Measurements from ENCODE around the gene SEZ6. TPM values are rescaled to one million over a fixed set of nuclear protein-coding genes. Genes with fewer than 3 reads are reported as not detected.

SEZ6 gene
- total RNA-seq, 1 experiment from 2014 or later: not detected

DNA sequence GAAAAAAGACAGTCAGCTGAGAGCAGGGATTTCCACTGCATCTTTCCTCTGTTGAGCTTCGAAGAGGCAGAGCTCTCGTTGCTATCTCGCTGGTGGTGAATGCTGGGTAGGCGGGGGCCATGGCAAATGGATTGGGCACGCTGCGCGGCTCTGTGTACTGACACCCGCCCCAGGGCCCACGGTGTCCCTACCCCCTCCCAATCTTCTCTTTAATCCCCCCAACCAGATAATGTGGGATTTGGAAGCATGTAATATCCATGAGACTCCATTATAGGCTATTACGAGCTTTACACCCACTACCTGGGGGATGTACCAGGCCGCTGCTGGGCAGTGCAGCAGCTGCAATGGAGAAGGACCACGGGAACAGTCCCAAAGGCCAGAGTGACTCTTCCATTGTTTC, 45.4 kb upstream of the SEZ6 start:
- intact Hi-C loops (cut with micrococcal nuclease; ENCODE audit: unreplicated experiment): no loop called here
- no peak for DNase-seq
- H2AFZ ChIP-seq: no peak overlapping the region
- CTCF ChIA-PET: no interaction called here
- peaks cover 11% of the 10 kb centered on the region; the same call in 1 of the 2 replicates for H3K27me3 ChIP-seq (ENCODE audit: insufficient read depth, low read depth)
- no TSS peak for BruUV-seq (replicated peaks)
- H4K20me1 ChIP-seq (ENCODE audit: insufficient read depth): no peaks in the 10 kb centered on the region
- H3K79me2 ChIP-seq (ENCODE audit: low read depth): no peaks in the 10 kb centered on the region
- no peak overlapping the region for H3K27ac ChIP-seq
- H3K36me3 ChIP-seq (ENCODE audit: low read depth): no peaks in the 10 kb centered on the region
- H3K4me1 ChIP-seq (replicated peaks; ENCODE audit: insufficient read depth): no peaks in the 10 kb centered on the region
- H3K4me3 ChIP-seq: no peak overlapping the region
- no peak for TF ChIP-seq EZH2 (IDR thresholded peaks at IDR 0.05; ENCODE audit: low read depth)
- H3F3A ChIP-seq (ENCODE audit: insufficient read depth, low read depth): no peaks in the 10 kb centered on the region
- POLR2A ChIA-PET (ENCODE audit: unreplicated experiment): no interaction called here
- H3K9me3 ChIP-seq (ENCODE audit: insufficient read depth, low read depth): no peaks in the 10 kb centered on the region
- H3K9me2 ChIP-seq (ENCODE audit: insufficient read depth): no peaks in the 10 kb centered on the region
- H3K4me2 ChIP-seq: no peak overlapping the region

- no TSS peak for BruUV-seq (replicated peaks)
- intact Hi-C loops (cut with micrococcal nuclease; ENCODE audit: unreplicated experiment): no loop called here
- DNase-seq: no peak
- ChIA-PET CTCF (no interaction called here), POLR2A (ENCODE audit: unreplicated experiment) (interaction anchor here (0.6 kb wide), 1 partner anchor 244 kb away, joined by 4 read pairs; the partner anchor contains the start of gene NUFIP2)
- no peak for TF ChIP-seq EZH2 (IDR thresholded peaks at IDR 0.05; ENCODE audit: low read depth)
- TF ChIP-seq, protein P1, sequence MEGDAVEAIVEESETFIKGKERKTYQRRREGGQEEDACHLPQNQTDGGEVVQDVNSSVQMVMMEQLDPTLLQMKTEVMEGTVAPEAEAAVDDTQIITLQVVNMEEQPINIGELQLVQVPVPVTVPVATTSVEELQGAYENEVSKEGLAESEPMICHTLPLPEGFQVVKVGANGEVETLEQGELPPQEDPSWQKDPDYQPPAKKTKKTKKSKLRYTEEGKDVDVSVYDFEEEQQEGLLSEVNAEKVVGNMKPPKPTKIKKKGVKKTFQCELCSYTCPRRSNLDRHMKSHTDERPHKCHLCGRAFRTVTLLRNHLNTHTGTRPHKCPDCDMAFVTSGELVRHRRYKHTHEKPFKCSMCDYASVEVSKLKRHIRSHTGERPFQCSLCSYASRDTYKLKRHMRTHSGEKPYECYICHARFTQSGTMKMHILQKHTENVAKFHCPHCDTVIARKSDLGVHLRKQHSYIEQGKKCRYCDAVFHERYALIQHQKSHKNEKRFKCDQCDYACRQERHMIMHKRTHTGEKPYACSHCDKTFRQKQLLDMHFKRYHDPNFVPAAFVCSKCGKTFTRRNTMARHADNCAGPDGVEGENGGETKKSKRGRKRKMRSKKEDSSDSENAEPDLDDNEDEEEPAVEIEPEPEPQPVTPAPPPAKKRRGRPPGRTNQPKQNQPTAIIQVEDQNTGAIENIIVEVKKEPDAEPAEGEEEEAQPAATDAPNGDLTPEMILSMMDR (conservative IDR thresholded peaks at IDR 0.05): no peak
- no peak overlapping the region for H3K27ac ChIP-seq
- no peaks in the 10 kb centered on the region for H3K4me1 ChIP-seq (replicated peaks; ENCODE audit: insufficient read depth)
- no peaks in the 10 kb centered on the region for H3K9me3 ChIP-seq (ENCODE audit: insufficient read depth, low read depth)
- H3K79me2 ChIP-seq (ENCODE audit: low read depth): no peaks in the 10 kb centered on the region
- H3F3A ChIP-seq (ENCODE audit: insufficient read depth, low read depth): no peaks in the 10 kb centered on the region
- H3K27me3 ChIP-seq (ENCODE audit: insufficient read depth, low read depth): peaks cover 11% of the 10 kb centered on the region; the same call in 1 of the 2 replicates
- no peak overlapping the region for H3K4me3 ChIP-seq
- no peaks in the 10 kb centered on the region for H4K20me1 ChIP-seq (ENCODE audit: insufficient read depth)
- H2AFZ ChIP-seq: no peak overlapping the region
- no peaks in the 10 kb centered on the region for H3K9me2 ChIP-seq (ENCODE audit: insufficient read depth)
- H3K36me3 ChIP-seq (ENCODE audit: low read depth): no peaks in the 10 kb centered on the region
- H3K4me2 ChIP-seq: no peak overlapping the region
Measured at GRCh38 chr17:29050176-29050575, 44.3 kb upstream of the SEZ6 start.

GRCh38 chr17:29049541-29050145, 43.8 kb upstream of the SEZ6 start:
- CTCF ChIA-PET: no interaction called here
- no peaks in the 10 kb centered on the region for H3F3A ChIP-seq (ENCODE audit: insufficient read depth, low read depth)
- no peak for DNase-seq
- H4K20me1 ChIP-seq (ENCODE audit: insufficient read depth): no peaks in the 10 kb centered on the region
- no peak overlapping the region for H3K4me2 ChIP-seq
- H3K9me3 ChIP-seq (ENCODE audit: insufficient read depth, low read depth): no peaks in the 10 kb centered on the region
- peaks cover 11% of the 10 kb centered on the region; the same call in 1 of the 2 replicates for H3K27me3 ChIP-seq (ENCODE audit: insufficient read depth, low read depth)
- no peaks in the 10 kb centered on the region for H3K36me3 ChIP-seq (ENCODE audit: low read depth)
- intact Hi-C loops (cut with micrococcal nuclease; ENCODE audit: unreplicated experiment): no loop called here
- no peaks in the 10 kb centered on the region for H3K4me1 ChIP-seq (replicated peaks; ENCODE audit: insufficient read depth)
- no peak overlapping the region for H3K27ac ChIP-seq
- no peak overlapping the region for H3K4me3 ChIP-seq
- TF ChIP-seq EZH2 (IDR thresholded peaks at IDR 0.05; ENCODE audit: low read depth): no peak
- TF ChIP-seq, protein P1 (conservative IDR thresholded peaks at IDR 0.05): no peak
- H3K9me2 ChIP-seq (ENCODE audit: insufficient read depth): no peaks in the 10 kb centered on the region
- no peak overlapping the region for H2AFZ ChIP-seq
- no peaks in the 10 kb centered on the region for H3K79me2 ChIP-seq (ENCODE audit: low read depth)
- POLR2A ChIA-PET (ENCODE audit: unreplicated experiment): interaction anchor here (0.6 to 0.7 kb wide), 2 partner anchors 244 to 501 kb away, joined by 3 to 4 read pairs; partner anchors contain the start of gene NUFIP2
- BruUV-seq (replicated peaks): no TSS peak

Measured in PC-9 (cell line).